GM18508 (cell line): ENCODE results near the gene NAV3.
"Not testable (repeated sequence)": the region's sequence is repeated elsewhere in the genome, so short reads cannot be mapped to it uniquely, and the experiment has no call there.

Experiments
- ATAC-seq: cut with Tn5 transposase; IDR thresholded peaks from one replicate; pipeline ENCODE4 v1.9.1; 2021; ENCODE audit warnings: moderate number of reproducible peaks; ENCODE audit not compliant: insufficient read depth, unreplicated experiment

Gene NAV3

GRCh38 chr12:78101113-78101876, 270.6 kb downstream of the NAV3 start:
- no peak for ATAC-seq

GRCh38 chr12:78101946-78102635, 271.4 kb downstream of the NAV3 start:
- no peak for ATAC-seq

DNA sequence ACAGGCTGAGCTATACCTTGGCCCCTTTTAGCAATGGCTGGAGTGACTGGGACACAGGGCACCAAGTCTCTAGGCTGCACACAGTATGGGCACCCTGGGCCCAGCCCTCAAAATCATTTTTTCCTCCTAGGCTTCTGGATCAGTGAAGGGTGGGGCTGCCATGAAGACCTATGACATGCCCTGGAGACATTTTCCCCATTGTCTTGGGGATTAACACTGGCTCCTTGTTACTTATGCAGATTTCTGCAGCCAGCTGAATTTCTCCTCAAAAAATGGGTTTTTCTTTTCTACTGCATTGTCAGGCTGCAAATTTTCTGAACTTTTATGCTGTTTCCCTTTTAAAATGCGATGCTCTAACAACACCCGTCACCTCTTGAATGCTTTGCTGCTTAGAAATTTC, 272.1 kb downstream of the NAV3 start:
- ATAC-seq = not testable (repeated sequence)

DNA sequence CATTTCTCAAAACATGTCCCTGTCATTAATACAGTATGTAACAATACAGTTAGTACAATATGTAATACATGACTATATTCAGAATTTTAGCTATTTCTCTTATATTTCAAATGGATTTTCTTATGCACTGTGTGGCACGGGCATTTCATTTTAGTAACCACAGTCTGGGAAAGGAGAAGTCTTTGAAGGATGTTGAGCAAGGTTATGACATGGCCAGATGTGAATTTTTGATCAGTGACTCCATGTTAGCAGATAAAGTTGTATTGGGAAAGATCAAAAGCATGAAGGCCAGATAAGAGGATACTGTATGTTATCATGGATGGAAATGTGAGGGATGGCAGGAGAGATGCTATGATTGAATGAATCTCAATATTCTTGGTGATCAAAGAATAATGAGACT, 285.2 kb downstream of the NAV3 start:
- ATAC-seq = no peak

DNA sequence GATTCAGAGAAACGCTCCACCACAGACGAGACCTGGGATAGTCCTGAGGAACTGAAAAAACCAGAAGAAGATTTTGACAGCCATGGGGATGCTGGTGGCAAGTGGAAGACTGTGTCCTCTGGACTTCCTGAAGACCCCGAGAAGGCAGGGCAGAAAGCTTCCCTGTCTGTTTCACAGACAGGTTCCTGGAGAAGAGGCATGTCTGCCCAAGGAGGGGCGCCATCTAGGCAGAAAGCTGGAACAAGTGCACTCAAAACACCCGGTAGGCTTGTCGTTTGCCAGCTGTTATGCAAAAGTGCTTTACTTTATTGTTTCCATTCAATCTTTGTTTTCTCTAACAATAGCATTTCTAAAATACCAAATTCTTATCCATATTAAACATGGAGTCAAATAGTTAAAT, 287.3 kb downstream of the NAV3 start:
- ATAC-seq = no peak

- ATAC-seq = no peak
Measured at GRCh38 chr12:78118486-78118885, 287.8 kb downstream of the NAV3 start.

GRCh38 chr12:78119351-78119918, 288.7 kb downstream of the NAV3 start:
- ATAC-seq = no peak

GRCh38 chr12:78120306-78120705, 289.6 kb downstream of the NAV3 start:
- ATAC-seq = no peak

DNA sequence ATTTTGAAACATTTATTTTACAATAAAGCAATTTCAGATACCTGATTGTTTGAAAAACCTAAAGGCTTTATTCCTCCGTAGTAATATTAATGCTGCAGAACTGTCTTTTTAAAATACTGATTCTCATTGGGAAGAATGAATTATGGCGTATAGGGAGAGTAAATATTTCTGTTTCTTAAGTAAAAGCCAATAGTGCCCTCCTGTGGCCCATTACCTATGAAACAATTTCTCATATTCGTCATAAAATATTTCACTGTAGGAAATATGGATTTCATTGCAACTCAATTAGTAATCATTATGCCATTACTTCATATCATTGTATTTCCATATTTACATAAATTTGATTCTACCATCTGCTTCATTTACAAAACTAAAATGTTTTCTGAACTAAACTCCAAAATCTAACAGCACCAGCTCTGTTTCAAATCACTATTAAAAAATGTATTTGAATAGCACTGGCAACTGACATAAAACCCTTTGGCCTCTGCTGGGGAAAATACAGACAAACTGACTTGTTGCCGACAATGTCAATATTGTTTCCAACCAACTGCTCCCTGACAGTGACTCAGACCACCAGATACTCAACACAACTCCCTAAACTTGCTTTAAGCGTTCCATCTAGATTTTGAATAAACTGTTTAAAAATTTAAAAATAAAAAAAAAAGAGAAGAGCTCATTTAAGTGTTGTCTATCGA, 290.3 kb downstream of the NAV3 start:
- ATAC-seq = no peak

GRCh38 chr12:78121969-78122610, 291.4 kb downstream of the NAV3 start:
- ATAC-seq = no peak

- ATAC-seq = no peak
Measured at GRCh38 chr12:78128211-78128610, 297.5 kb downstream of the NAV3 start.

DNA sequence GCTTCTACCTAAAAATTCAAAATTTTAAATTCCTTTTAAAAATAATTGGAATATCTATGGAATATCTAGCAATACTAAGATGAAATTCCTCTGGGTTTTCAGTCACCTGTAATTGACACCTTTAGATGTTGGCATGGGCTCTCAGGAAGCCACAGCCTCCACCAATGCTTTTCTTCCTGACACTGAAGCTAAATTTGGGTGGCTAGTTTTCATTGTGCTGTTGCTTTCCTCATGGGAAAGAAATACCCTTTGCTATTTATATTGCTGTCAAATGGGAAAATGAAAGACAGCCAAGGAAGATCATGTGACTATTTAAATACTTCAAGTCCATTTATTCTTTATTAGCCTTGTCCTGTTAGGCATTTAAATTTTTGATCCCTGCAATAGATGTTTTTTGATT, 313.0 kb downstream of the NAV3 start:
- no peak for ATAC-seq

GRCh38 chr12:78145398-78145797, 314.7 kb downstream of the NAV3 start:
- no peak for ATAC-seq

GRCh38 chr12:78146365-78146772, 315.7 kb downstream of the NAV3 start:
- peak; percentile 55 for ATAC-seq

DNA sequence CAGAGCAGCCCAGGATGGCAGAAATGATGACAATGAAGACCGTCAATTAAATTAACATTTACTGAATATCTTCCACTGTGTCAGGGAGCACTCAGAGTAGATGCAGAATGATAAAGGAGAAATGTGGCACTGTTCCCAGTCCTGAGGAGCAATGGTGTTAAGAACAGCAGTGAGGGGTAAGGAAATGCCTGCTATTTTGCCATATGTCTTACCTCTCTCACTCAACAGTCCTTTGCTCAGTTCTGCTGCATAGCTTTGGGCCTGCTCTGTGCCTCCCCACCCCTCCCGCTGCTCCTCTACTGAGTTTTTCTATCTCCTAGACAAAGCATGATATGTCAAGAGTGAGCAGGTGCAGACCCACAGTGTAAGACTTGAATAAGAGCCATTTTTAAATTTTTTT, 318.8 kb downstream of the NAV3 start:
- no peak for ATAC-seq

- ATAC-seq = no peak
Measured at GRCh38 chr12:78155546-78155945, 324.9 kb downstream of the NAV3 start.

DNA sequence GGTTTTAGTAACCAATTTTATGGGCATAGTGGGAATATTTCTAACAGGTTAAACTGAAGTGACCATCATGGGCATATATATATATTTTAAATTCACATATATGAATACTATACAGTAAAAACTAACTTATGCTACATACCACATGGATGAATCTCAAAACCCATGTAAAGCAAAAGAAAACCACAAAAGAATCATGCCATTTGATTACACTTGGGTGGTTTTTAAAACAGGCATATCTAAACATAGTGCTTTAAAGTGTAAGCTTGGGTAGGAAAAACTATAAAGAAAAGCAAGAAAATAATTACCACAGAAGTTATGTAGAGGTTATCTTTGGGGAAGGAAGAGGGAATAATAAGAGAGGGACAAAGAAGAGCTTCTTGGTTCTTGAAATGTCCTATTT, 326.1 kb downstream of the NAV3 start:
- no peak for ATAC-seq

GRCh38 chr12:78157199-78157598, 326.5 kb downstream of the NAV3 start:
- no peak for ATAC-seq

DNA sequence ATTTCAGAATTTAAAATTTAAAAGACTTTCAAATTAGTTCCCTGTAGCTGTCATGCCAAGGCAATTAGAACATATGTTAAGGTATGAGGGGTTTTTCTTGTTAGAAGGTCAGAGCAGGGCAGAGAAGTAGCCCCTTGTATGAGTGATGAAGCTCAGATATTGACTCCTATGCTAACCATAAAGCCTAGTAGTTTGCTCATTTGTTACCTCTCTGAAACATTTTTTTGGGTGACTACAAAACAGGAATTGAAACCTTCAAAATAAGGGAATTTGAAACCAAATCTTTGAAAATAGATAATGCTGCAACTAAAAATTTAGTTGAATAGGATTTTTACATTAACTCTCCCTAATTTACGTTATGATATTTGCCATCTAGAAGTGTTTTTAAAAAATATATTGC, 333.5 kb downstream of the NAV3 start:
- no peak for ATAC-seq

DNA sequence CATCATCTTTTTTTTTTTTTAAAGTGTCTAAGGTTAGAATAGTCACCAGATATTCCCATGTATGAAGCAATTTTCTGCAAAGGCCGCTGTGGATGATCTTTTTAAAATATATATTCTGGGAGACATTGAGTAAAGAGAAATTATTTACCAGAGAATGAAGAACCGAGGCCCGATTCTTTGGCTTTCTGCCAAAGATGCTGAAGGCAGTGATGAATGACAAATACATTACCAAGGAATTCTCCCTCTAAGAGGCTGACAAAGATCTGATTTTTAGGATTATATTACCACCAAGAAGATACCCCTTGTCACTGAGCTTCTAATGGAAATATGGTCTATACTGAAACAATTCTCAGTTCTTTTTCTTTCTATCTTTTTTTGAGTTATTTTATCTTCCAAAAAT, 336.8 kb downstream of the NAV3 start:
- ATAC-seq = no peak

DNA sequence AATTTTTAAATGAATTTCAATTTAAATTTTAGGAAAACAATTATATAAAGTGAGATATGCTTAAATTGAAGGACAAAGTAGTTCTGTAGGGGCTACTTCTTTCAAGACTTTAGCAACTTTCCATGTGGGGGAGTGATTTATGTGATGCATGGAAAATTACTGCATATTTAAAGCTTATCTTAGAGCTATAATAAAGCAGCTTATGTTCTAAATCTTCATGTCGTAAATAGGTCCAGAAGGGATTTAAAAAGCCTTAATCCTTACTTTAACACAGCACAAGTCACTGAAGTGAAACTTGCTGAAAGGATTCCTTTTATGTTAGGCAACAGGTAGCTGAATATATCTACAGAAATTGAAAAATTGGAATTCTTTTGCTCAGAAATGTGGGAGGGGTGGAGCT, 340.4 kb downstream of the NAV3 start:
- no peak for ATAC-seq
